SK-N-MC (cell line): Measurements from ENCODE around the gene SLC10A2.

Experiments used
- EZH2 ChIP-seq: fragments of 200-600 bp; sonication (generic); IDR thresholded peaks from one replicate; pipeline ENCODE4 v1.6.1; 2017; ENCODE audit warnings: antibody characterized with exemption
- POLR2AphosphoS5 ChIP-seq: IDR thresholded peaks from 2 replicates; pipeline ENCODE4 v1.6.1; 2012; ENCODE audit warnings: mild to moderate bottlenecking, low read depth, low read length, borderline replicate concordance

GRCh38 chr13:103006641-103007426, 59.4 kb downstream of the SLC10A2 start:
- TF ChIP-seq EZH2, result no peak
- no peak for TF ChIP-seq POLR2AphosphoS5
